Measurements from ENCODE around the gene MROH2A.
"Not testable (repeated sequence)": the region's sequence is repeated elsewhere in the genome, so short reads cannot be mapped to it uniquely, and the experiment has no call there.

The MROH2A gene, protein sequence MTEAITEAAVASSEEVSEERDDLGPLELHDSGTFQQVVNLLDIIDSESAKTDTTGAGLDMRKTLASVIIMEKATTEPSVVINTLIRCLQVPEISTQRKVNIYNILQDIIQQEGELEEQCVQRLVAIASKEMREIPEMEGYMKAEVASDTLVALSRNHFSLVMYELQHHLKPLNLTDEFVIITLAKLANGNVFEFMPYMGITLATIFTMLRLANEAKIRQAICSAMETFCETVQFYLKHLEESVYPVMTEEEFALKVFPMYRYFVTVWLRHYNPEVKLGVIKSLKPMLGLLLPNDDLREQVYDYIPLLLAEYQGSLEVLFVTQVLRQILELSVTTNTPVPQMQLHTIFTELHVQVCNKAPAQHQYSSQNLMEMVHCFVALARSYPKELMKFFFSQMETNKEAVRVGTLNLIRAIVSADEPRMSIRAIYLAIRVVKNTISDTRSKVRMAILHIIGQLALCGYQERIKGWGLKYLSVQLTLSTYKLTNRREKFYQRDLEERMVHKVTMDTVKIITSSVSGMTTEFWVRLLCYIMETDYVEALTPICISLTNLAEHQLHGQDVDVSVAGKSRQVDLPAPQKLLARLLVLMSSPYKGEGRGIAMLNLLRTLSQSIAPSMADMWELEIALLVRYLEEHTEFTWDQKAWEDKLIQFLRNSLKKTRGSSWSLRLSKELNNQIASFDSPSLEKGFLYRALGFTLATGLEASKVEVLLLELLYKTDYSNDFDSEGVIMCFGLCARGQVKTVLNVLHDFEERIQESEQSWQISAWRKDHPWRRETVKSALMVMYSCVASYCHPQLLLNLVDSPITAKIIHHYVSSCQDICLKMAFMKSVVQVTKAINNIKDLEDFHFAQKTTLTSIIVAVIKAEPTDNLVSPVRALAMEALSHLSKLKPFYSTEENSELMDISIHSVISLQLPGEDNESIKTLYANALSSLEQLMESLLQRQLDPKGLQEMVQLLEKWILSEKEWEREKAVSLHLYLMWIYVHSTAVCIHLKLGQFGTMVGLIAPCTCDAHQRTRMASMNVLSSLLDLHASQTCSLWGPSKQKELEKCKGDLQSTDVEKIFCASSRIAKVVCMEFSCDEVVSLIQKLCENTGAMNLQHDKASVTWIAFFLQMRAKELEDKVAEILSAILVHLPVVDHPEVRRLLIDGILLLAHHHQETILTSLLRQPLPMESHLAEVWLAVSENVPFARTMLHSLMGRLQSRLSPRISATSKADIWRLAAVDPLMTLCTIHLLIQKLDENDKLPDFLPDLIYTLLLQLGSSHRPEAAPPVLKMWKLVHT (N-terminal part only)

DNA sequence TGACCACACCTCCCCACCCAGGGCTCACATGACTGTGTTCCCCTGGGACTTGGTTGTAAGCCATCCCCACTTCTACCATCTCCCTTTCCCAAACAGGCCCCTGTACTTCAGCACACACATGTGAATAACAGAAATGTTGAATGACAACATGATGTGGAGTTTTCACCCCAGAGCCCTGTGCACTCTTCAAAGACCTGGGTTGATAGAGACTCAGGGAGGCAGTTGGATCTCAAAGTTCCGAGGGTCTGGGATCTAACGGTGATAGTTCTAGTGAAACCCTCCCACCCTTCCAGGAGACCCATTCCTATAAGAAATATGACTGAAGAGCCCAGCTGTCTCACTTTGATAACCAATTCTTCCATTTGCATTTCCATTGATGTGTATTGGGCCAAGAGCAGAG lies at the start of gene MROH2A:
Gene MROH2A (plus strand): TSS at position 301 of the 400 bp plus-strand sequence. CDS start 1,029 bp downstream, outside the sequence.
- no peak for DNase-seq (ENCODE audit: extremely low read depth in 1 of 2, low read depth in 1 of 2)

DNA sequence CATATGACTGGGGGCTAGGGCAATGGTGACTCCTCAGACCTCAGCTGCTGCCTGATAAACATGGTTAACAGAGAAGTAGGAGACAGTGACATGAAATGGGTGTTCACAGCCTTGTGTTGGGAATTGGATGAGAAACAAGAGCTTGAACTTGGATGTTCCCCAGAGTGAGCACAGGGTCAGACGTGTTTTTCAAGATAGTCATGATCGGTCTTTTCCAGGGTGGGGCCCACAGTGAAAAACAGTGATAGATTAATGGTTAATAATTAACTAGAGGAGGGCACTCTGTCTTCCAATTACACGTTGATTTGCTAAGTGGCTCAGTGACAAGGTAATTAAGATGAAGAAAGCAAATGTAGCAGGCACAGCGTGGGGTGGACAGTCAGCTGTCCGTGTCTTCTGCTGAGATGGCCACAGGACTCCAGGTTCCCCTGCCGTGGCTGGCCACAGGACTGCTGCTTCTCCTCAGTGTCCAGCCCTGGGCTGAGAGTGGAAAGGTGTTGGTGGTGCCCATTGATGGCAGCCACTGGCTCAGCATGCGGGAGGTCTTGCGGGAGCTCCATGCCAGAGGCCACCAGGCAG lies 49.3 kb upstream of the MROH2A start, which contains the start of gene UGT1A3:
Gene UGT1A3 (plus strand): TSS at position 320 of the 579 bp plus-strand sequence. CDS start 85 bp downstream, at position 405.
- DNase-seq (ENCODE audit: extremely low read depth in 1 of 2, low read depth in 1 of 2) = no peak

DNA sequence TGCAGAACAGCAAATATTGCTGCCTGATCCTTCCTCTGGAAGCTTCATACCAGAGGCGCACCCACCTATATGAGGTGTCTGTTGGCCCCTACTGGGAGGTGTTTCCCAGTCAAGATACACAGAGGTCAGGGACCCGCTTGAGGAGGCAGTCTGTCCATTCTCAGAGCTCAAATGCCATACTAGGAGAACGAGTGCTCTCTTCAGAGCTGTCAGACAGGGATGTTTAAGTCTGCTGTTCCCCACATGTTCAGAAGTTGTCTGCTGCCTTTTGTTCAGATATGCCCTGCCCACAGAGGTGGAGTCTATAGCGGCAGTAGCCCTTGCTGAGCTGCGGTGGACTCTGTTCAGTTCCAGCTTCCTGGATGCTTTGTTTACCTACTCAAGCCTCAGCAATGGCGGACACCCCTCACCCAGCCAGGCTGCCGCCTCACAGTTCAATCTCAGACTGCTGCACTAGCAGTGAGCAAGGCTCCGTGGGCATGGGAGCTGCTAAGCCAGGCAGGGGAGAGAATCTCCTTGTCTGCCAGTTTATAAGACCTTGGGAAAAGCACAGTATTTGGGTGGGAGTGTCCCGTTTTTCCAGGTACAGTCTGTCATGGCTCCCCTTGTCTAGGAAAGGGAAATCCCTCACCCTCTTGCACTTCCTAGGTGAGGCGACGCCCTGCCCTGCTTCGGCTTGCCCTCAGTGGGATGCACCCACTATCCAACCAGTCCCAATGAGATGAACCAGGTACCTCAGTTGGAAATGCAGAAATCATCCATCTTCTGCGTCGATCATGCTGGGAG lies 41.1 kb upstream of the MROH2A start:
- not testable (repeated sequence) for DNase-seq (ENCODE audit: extremely low read depth in 1 of 2, low read depth in 1 of 2)

DNA sequence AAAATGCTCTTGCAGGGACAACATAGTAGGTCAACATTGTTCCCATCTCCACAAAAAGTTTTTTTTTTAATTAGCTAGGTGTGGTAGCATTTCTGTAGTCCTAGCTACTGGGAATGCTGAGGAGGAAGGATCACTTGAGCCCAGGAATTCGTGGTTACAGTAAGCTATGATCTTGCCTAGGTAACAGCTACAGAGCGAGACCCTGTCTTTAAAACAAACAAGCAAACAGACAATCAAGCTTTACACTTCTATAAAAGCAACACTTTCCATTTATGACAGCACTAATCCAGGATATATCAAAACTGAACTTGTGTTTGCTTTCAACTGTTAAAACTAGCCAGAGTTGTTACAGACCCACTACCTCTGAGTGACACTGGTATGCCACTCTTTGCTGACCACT lies 37.3 kb upstream of the MROH2A start:
- no peak for DNase-seq (ENCODE audit: extremely low read depth in 1 of 2, low read depth in 1 of 2)

DNA sequence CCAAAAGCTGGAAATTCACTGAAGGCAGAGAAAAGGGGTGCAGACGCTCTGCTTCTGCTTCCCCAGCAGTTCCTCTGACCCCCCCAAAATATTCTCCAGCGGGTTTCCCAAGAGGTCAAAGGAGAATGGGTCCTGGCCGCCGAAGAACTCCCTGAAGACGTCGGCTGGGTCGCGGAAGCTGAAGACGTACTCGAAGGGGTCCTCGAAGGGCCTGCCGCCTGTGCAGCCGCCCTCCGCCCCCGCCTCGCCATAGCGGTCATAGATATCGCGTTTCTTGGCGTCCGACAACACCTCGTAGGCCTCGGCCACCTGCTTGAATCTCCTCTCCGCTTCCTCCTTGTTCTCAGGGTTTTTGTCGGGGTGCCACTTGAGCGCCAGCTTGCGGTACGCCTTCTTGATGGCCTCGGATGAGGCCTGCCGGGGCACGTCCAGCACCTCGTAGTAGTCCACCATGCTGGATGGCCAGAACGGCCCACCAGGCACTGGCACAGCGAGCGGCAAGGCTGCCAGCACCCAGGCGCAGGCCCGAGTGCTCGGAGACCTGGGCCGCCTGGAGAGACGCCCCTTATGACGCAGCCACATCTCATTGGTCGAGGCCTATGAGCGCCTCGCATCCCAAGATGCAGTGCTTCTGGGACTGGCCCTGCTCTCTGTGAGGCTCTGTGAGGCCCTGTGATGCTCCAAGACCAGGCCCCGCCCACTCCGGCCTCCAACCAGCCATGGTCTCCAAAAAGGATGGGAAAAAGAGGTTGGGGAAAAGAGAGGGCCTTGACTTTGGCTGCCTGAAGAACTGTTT lies 34.5 kb upstream of the MROH2A start:
- no peak for DNase-seq (ENCODE audit: extremely low read depth in 1 of 2, low read depth in 1 of 2)

DNA sequence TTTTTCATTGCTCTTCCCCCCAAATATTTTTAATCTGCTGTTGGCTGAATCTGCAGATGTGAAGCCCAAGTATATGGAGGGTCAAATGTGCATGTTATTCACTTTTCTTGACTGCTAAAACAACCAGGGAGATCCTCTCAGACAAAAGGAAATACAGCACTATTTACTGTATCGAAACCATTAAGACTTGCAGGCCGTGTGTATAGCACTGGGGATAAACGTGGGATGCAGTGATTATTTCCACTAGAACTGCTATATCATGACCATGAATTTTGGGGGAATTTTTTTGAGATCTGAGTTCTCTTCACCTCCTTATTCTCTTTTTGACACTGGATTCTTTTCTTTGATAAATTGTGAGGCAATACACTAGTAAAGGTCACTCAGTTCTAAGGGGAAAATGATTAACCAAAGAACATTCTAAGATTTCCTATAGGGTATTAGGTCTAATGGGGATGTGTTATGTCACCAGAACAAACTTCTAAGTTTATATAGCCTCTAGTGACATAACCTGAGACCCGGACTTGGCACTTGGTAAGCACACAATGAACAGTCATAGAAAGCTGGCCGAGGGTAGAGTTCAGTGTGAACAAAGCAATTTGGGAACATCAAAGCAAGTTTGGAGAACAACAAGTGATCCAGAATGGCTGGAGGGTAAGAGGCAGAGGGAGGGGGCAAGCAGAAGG lies 32.9 kb upstream of the MROH2A start:
- no peak for DNase-seq (ENCODE audit: extremely low read depth in 1 of 2, low read depth in 1 of 2)

DNA sequence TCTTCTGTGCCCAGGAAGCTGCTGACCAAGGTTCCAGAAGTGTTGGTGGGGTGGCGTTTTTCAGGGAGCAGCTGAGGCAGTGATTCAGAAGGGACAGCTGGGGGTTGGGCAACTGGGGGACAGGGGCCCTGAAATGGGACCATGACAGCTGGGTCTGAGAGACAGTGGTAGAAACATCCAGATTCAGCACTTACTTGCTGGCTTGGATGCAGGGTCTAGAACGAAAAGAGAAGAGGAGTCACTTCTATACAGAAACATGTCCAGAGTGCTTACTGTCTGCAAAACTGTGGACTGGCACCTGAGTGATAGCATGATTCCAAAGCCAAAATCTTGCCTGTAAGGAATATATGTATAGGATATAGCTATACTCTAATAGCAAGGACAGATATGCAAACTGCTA lies 32.3 kb upstream of the MROH2A start:
- not testable (repeated sequence) for DNase-seq (ENCODE audit: extremely low read depth in 1 of 2, low read depth in 1 of 2)

DNA sequence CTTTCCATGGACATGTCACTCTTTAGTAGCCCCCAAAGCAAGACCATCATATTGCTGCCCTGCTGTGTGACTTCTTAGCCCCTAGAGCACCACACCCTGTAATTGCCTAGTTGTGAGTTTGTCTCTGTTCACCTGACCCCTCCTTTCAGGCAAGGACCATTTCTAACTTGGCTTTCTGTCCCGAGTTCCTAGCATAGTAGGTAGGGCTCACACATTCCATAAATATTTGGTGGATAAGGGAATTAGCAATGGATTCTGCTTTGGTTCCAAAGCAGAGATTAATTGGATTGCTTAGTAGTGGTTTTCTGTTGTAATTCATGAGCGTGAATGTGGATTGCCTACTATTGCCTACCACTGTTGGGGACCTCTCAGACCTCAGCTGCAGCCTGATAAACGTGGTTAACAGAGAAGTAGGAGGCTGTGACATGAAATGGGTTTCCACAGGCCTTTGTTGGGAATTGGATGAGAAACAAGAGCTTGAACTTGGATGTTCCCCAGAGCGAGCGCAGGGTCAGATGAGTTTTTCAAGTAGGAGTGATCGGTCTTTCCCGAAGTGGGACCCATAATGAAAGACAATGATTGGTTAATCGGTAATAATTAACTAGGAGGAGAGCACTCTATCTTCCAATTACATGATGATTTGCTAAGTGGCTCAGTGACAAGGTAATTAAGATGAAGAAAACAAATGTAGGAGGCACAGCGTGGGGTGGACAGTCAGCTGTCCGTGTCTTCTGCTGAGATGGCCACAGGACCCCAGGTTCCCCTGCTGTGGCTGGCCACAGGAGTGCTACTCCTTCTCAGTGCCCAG lies 31.5 kb upstream of the MROH2A start:
- no peak for DNase-seq (ENCODE audit: extremely low read depth in 1 of 2, low read depth in 1 of 2)

DNA sequence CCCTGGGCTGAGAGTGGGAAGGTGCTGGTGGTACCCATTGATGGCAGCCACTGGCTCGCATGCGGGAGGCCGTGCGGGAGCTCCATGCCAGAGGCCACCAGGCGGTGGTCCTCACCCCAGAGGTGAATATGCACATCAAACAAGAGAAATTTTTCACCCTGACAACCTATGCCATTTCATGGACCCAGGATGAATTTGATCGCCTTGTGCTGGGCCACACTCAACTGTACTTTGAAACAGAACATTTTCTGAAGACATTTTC lies 30.9 kb upstream of the MROH2A start:
- no peak for DNase-seq (ENCODE audit: extremely low read depth in 1 of 2, low read depth in 1 of 2)

DNA sequence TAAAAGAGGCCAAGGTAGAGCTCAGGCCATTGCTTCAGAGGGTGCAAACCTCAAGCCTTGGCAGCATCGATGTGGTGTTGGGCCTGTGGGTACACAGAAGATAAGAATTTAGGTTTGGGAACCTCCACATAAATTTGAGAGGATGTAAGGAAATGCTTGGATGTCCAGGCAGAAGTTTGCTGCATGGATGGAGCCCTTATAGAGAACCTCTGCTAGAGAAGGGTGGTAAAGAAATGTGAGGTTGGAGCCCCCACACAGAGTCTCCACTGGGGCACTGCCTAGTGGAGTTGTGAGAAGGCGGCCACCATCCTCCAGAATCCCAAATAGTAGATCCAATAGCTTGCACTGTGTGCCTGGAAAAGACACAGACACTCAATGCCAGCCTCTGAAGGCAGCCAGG lies 27.4 kb upstream of the MROH2A start:
- DNase-seq (ENCODE audit: extremely low read depth in 1 of 2, low read depth in 1 of 2) = not testable (repeated sequence)

DNA sequence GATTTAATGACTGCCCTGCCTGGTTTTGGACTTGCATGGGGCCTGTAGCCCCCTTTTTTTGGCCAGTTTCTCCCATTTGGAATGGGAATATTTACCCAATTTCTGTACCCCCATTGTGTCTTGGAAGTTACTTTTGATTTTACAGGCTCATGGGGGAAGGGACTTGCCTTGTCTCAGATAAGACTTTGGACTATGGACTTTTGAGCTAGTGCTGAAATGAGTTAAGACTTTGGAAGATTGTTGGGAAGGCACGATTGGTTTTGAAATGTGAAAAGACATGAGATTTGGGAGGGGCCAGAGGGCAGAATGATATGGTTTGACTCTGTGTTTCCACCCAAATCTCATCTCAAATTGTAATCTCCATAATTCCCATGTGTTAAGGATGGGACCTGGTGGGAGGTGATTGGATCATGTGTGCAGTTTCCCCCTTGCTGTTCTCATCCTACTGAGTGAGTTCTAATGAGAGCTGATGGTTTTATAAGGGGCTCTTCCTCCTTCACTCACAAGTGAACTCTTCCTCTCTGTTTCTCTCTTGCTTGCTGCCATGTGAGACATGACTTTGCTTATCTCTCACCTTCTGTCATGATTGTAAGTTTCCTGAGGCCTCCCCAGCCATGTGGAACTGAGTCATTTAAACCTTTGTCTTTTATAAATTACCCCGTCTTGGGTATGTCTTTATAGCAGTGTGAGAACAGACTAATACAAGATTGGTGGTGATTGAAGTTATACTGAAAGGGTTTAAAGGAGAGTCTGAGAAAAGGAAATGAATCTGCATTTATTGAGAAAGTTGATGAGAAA lies 26.7 kb upstream of the MROH2A start:
- DNase-seq (ENCODE audit: extremely low read depth in 1 of 2, low read depth in 1 of 2) = not testable (repeated sequence)

DNA sequence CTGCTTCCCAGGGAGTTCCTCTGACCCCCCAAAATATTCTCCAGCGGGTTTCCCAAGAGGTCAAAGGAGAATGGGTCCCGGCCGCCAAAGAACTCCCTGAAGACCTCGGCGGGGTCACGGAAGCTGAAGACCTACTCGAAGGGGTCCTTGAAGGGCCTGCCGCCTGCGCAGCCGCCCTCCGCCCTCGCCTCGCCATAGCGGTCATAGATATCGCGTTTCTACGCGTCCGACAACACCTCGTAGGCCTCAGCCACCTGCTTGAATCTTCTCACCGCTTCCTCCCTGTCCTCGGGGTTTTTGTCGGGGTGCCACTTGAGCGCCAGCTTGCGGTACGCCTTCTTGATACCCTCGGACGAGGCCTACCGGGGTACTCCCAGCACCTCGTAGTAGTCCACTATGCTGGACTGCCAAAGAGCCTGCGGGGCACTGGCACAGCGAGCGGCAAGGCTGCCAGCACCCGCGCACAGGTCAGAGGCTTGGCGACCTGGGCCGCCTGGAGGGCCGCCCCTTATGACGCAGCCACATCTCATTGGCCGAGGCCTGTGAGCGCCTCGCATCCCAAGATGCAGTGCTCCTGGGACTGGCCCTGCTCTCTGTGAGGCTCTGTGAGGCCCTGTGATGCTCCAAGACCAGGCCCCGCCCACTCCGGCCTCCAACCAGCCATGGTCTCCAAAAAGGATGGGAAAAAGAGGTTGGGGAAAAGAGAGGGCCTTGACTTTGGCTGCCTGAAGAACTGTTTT lies 23.1 kb upstream of the MROH2A start:
- no peak for DNase-seq (ENCODE audit: extremely low read depth in 1 of 2, low read depth in 1 of 2)

DNA sequence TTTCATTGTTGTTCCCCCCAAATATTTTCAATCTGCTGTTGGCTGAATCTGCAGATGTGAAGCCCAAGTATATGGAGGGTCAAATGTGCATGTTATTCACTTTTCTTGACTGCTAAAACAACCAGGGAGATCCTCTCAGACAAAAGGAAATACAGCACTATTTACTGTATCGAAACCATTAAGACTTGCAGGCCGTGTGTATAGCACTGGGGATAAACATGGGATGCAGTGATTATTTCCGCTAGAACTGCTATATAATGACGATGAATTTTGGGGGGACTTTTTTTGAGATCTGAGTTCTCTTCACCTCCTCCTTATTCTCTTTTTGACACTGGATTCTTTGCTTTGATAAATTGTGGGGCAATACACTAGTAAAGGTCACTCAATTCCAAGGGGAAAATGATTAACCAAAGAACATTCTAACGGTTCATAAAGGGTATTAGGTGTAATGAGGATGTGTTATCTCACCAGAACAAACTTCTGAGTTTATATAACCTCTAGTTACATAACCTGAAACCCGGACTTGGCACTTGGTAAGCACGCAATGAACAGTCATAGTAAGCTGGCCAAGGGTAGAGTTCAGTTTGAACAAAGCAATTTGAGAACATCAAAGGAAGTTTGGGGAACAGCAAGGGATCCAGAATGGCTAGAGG lies 21.6 kb upstream of the MROH2A start:
- DNase-seq (ENCODE audit: extremely low read depth in 1 of 2, low read depth in 1 of 2) = no peak

DNA sequence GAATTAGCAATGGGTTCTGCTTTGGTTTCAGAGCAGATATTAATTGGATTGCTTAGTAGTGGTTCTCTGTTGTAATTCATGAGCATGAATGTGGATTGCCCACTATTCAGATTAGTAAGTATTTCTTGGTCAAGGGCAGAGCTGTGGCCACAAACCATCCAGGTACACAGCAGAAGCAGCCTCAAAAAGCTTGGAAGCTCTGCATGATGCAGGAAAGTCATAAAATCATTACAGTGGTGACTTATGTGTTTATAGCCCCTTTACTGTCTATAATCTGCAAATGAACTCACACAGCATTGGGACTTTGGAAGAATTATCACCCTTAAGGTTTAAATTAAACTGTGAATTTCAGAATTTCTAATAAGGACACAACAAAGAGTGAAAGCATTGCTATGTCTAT lies 20.0 kb upstream of the MROH2A start:
- DNase-seq (ENCODE audit: extremely low read depth in 1 of 2, low read depth in 1 of 2) = no peak

DNA sequence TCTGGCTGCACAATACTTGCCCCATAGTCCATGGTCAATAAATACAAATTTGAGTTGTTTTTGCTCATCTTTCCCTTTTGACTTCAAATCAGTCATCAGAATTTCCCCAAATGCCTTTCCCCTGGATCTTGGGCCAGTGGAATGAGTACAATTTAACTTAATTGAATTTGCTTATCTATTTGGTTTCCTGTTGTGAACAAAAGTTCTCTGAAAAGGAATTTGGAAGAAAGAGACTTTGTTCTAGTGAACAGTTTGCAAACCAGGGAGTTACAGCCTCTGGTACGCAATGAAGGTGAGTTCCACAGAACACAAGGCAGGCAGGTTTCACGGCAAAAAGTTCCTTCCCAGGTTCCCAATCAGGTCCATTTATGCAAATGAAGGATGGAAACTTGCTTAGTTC lies 19.3 kb upstream of the MROH2A start:
- DNase-seq (ENCODE audit: extremely low read depth in 1 of 2, low read depth in 1 of 2) = no peak

DNA sequence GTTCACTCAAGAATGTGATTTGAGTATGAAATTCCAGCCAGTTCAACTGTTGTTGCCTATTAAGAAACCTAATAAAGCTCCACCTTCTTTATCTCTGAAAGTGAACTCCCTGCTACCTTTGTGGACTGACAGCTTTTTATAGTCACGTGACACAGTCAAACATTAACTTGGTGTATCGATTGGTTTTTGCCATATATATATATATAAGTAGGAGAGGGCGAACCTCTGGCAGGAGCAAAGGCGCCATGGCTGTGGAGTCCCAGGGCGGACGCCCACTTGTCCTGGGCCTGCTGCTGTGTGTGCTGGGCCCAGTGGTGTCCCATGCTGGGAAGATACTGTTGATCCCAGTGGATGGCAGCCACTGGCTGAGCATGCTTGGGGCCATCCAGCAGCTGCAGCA lies 18.1 kb upstream of the MROH2A start, which contains the start of gene UGT1A1:
Gene UGT1A1 (plus strand): TSS at position 228 of the 400 bp plus-strand sequence. CDS start 18 bp downstream, at position 246.
- no peak for DNase-seq (ENCODE audit: extremely low read depth in 1 of 2, low read depth in 1 of 2)
